HEK293 (cell line): ENCODE results near the gene CRCP.

Experiments
- ZBTB21 ChIP-seq: fragments of 450-650 bp; formaldehyde crosslinking; IDR thresholded peaks from 2 replicates; pipeline ENCODE4 v1.5.1; 2017; ENCODE audit warnings: missing biosample characterization, missing genetic modification characterization
- ZNF114 ChIP-seq: fragments of 450-650 bp; formaldehyde crosslinking; IDR thresholded peaks from 2 replicates; pipeline ENCODE4 v1.5.0; 2017; ENCODE audit warnings: missing biosample characterization, missing genetic modification characterization
- ZNF133 ChIP-seq: fragments of 450-650 bp; formaldehyde crosslinking; IDR thresholded peaks from 2 replicates; pipeline ENCODE4 v1.5.1; 2016; ENCODE audit warnings: missing biosample characterization, missing genetic modification characterization
- ZNF221 ChIP-seq: fragments of 450-650 bp; formaldehyde crosslinking; IDR thresholded peaks from 2 replicates; pipeline ENCODE4 v1.5.1; 2017; ENCODE audit warnings: missing biosample characterization, missing genetic modification characterization, borderline replicate concordance
- ZNF239 ChIP-seq: fragments of 450-650 bp; formaldehyde crosslinking; IDR thresholded peaks from 2 replicates; pipeline ENCODE4 v1.5.1; 2016; ENCODE audit warnings: missing biosample characterization, missing genetic modification characterization
- ZNF416 ChIP-seq: fragments of 450-650 bp; formaldehyde crosslinking; IDR thresholded peaks from 2 replicates; pipeline ENCODE4 v1.5.1; 2016; ENCODE audit warnings: missing biosample characterization, missing genetic modification characterization
- ZNF555 ChIP-seq: fragments of 450-650 bp; formaldehyde crosslinking; conservative IDR thresholded peaks from 2 replicates; pipeline ENCODE4 v1.5.1; 2017; ENCODE audit warnings: missing biosample characterization, mild to moderate bottlenecking, missing genetic modification characterization, inconsistent platforms
- ZNF707 ChIP-seq: fragments of 450-650 bp; formaldehyde crosslinking; IDR thresholded peaks from 2 replicates; pipeline ENCODE4 v1.5.1; 2016; ENCODE audit warnings: missing biosample characterization, missing genetic modification characterization
- TF ChIP-seq, protein P1 (sequence below): fragments of 450-650 bp; formaldehyde crosslinking; IDR thresholded peaks from 2 replicates; pipeline ENCODE4 v1.5.1; 2016; ENCODE audit warnings: missing biosample characterization, missing genetic modification characterization
- TF ChIP-seq, protein P2 (sequence below): fragments of 450-650 bp; formaldehyde crosslinking; IDR thresholded peaks from 2 replicates; pipeline ENCODE4 v1.5.1; 2016; ENCODE audit warnings: missing biosample characterization, missing genetic modification characterization
- TF ChIP-seq, protein P3 (sequence below): fragments of 450-650 bp; formaldehyde crosslinking; IDR thresholded peaks from 2 replicates; pipeline ENCODE4 v1.5.1; 2016; ENCODE audit warnings: missing biosample characterization, missing genetic modification characterization, borderline replicate concordance
- TF ChIP-seq, protein P4 (sequence below): fragments of 450-650 bp; formaldehyde crosslinking; IDR thresholded peaks from 2 replicates; pipeline ENCODE4 v1.5.1; 2017; ENCODE audit warnings: missing biosample characterization, missing genetic modification characterization
- TF ChIP-seq, protein P5 (sequence below): fragments of 450-650 bp; formaldehyde crosslinking; IDR thresholded peaks from 2 replicates; pipeline ENCODE4 v1.5.1; 2016; ENCODE audit warnings: missing biosample characterization, missing genetic modification characterization
- TF ChIP-seq, protein P6 (sequence below): fragments of 450-650 bp; formaldehyde crosslinking; optimal IDR thresholded peaks from 2 replicates; pipeline ENCODE3; 2016; ENCODE audit warnings: missing biosample characterization, mild to moderate bottlenecking, missing genetic modification characterization

DNA sequence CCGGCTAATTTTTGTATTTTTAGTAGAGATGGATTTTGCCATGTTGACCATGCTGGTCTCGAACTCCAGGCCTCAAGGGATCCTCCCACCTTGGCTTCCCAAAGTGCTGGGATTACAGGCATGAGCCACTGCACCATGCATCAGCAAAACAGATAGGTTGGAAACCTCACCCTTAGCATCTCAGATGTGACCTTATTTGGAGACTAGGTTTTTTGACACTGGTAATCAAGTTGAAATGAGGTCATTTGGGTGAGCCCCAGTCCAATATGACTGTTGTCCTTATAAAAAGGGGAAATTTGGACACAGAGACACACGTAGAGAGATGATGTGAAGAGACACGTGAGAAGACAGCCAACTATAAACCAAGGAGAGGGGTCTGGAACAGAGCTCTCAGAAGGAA, 48.0 kb downstream of the CRCP start:
- TF ChIP-seq, protein P1, sequence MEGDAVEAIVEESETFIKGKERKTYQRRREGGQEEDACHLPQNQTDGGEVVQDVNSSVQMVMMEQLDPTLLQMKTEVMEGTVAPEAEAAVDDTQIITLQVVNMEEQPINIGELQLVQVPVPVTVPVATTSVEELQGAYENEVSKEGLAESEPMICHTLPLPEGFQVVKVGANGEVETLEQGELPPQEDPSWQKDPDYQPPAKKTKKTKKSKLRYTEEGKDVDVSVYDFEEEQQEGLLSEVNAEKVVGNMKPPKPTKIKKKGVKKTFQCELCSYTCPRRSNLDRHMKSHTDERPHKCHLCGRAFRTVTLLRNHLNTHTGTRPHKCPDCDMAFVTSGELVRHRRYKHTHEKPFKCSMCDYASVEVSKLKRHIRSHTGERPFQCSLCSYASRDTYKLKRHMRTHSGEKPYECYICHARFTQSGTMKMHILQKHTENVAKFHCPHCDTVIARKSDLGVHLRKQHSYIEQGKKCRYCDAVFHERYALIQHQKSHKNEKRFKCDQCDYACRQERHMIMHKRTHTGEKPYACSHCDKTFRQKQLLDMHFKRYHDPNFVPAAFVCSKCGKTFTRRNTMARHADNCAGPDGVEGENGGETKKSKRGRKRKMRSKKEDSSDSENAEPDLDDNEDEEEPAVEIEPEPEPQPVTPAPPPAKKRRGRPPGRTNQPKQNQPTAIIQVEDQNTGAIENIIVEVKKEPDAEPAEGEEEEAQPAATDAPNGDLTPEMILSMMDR, result no peak
- TF ChIP-seq ZBTB21 (tag by site-specific recombination) (no peak), ZNF239 (tag by site-specific recombination) (no peak), ZNF114 (tag by site-specific recombination) (no peak), ZNF555 (tag by site-specific recombination) (no peak), ZNF416 (no peak), ZNF133 (no peak), ZNF221 (tag by site-specific recombination) (no peak), ZNF707 (no peak)
- TF ChIP-seq, protein P2, sequence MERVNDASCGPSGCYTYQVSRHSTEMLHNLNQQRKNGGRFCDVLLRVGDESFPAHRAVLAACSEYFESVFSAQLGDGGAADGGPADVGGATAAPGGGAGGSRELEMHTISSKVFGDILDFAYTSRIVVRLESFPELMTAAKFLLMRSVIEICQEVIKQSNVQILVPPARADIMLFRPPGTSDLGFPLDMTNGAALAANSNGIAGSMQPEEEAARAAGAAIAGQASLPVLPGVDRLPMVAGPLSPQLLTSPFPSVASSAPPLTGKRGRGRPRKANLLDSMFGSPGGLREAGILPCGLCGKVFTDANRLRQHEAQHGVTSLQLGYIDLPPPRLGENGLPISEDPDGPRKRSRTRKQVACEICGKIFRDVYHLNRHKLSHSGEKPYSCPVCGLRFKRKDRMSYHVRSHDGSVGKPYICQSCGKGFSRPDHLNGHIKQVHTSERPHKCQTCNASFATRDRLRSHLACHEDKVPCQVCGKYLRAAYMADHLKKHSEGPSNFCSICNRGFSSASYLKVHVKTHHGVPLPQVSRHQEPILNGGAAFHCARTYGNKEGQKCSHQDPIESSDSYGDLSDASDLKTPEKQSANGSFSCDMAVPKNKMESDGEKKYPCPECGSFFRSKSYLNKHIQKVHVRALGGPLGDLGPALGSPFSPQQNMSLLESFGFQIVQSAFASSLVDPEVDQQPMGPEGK (tag by site-specific recombination), result no peak
- TF ChIP-seq, protein P3, sequence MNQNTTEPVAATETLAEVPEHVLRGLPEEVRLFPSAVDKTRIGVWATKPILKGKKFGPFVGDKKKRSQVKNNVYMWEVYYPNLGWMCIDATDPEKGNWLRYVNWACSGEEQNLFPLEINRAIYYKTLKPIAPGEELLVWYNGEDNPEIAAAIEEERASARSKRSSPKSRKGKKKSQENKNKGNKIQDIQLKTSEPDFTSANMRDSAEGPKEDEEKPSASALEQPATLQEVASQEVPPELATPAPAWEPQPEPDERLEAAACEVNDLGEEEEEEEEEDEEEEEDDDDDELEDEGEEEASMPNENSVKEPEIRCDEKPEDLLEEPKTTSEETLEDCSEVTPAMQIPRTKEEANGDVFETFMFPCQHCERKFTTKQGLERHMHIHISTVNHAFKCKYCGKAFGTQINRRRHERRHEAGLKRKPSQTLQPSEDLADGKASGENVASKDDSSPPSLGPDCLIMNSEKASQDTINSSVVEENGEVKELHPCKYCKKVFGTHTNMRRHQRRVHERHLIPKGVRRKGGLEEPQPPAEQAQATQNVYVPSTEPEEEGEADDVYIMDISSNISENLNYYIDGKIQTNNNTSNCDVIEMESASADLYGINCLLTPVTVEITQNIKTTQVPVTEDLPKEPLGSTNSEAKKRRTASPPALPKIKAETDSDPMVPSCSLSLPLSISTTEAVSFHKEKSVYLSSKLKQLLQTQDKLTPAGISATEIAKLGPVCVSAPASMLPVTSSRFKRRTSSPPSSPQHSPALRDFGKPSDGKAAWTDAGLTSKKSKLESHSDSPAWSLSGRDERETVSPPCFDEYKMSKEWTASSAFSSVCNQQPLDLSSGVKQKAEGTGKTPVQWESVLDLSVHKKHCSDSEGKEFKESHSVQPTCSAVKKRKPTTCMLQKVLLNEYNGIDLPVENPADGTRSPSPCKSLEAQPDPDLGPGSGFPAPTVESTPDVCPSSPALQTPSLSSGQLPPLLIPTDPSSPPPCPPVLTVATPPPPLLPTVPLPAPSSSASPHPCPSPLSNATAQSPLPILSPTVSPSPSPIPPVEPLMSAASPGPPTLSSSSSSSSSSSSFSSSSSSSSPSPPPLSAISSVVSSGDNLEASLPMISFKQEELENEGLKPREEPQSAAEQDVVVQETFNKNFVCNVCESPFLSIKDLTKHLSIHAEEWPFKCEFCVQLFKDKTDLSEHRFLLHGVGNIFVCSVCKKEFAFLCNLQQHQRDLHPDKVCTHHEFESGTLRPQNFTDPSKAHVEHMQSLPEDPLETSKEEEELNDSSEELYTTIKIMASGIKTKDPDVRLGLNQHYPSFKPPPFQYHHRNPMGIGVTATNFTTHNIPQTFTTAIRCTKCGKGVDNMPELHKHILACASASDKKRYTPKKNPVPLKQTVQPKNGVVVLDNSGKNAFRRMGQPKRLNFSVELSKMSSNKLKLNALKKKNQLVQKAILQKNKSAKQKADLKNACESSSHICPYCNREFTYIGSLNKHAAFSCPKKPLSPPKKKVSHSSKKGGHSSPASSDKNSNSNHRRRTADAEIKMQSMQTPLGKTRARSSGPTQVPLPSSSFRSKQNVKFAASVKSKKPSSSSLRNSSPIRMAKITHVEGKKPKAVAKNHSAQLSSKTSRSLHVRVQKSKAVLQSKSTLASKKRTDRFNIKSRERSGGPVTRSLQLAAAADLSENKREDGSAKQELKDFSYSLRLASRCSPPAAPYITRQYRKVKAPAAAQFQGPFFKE (tag by site-specific recombination), result no peak
- TF ChIP-seq, protein P4, sequence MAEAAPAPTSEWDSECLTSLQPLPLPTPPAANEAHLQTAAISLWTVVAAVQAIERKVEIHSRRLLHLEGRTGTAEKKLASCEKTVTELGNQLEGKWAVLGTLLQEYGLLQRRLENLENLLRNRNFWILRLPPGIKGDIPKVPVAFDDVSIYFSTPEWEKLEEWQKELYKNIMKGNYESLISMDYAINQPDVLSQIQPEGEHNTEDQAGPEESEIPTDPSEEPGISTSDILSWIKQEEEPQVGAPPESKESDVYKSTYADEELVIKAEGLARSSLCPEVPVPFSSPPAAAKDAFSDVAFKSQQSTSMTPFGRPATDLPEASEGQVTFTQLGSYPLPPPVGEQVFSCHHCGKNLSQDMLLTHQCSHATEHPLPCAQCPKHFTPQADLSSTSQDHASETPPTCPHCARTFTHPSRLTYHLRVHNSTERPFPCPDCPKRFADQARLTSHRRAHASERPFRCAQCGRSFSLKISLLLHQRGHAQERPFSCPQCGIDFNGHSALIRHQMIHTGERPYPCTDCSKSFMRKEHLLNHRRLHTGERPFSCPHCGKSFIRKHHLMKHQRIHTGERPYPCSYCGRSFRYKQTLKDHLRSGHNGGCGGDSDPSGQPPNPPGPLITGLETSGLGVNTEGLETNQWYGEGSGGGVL (tag by site-specific recombination), result no peak
- TF ChIP-seq, protein P5, sequence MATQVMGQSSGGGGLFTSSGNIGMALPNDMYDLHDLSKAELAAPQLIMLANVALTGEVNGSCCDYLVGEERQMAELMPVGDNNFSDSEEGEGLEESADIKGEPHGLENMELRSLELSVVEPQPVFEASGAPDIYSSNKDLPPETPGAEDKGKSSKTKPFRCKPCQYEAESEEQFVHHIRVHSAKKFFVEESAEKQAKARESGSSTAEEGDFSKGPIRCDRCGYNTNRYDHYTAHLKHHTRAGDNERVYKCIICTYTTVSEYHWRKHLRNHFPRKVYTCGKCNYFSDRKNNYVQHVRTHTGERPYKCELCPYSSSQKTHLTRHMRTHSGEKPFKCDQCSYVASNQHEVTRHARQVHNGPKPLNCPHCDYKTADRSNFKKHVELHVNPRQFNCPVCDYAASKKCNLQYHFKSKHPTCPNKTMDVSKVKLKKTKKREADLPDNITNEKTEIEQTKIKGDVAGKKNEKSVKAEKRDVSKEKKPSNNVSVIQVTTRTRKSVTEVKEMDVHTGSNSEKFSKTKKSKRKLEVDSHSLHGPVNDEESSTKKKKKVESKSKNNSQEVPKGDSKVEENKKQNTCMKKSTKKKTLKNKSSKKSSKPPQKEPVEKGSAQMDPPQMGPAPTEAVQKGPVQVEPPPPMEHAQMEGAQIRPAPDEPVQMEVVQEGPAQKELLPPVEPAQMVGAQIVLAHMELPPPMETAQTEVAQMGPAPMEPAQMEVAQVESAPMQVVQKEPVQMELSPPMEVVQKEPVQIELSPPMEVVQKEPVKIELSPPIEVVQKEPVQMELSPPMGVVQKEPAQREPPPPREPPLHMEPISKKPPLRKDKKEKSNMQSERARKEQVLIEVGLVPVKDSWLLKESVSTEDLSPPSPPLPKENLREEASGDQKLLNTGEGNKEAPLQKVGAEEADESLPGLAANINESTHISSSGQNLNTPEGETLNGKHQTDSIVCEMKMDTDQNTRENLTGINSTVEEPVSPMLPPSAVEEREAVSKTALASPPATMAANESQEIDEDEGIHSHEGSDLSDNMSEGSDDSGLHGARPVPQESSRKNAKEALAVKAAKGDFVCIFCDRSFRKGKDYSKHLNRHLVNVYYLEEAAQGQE (tag by site-specific recombination), result no peak
- TF ChIP-seq, protein P6, sequence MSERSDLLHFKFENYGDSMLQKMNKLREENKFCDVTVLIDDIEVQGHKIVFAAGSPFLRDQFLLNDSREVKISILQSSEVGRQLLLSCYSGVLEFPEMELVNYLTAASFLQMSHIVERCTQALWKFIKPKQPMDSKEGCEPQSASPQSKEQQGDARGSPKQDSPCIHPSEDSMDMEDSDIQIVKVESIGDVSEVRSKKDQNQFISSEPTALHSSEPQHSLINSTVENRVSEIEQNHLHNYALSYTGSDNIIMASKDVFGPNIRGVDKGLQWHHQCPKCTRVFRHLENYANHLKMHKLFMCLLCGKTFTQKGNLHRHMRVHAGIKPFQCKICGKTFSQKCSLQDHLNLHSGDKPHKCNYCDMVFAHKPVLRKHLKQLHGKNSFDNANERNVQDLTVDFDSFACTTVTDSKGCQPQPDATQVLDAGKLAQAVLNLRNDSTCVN (tag by site-specific recombination), result no peak
